Fibroblast of lung (primary cell): ENCODE data around the gene COPA. TPM values are rescaled to one million over a fixed set of nuclear protein-coding genes. Genes with fewer than 3 reads are reported as not detected.

ENCODE experiments used
- DNase-seq, 2 donors: peaks; one replicate each; pipeline versions ENCODE4 v3.0.0 to v3.0.0-alpha.2; 2010; ENCODE audit warnings: low read depth in 2 of 2
- H2AFZ ChIP-seq: 2 replicates; pipeline ENCODE4 v1.5.1; 2012; ENCODE audit warnings: low read length, control low read depth, inconsistent platforms
- H3K27ac ChIP-seq: 2 replicates; pipeline ENCODE4 v1.5.1; 2011; ENCODE audit warnings: low read length, control low read depth; ENCODE audit not compliant: insufficient read depth
- H3K27me3 ChIP-seq: 2 replicates; pipeline ENCODE4 v1.5.1; 2011; ENCODE audit warnings: mild to moderate bottlenecking, low read length; ENCODE audit not compliant: control insufficient read depth, insufficient read depth
- H3K36me3 ChIP-seq: 2 replicates; pipeline ENCODE4 v1.5.1; 2011; ENCODE audit warnings: low read length; ENCODE audit not compliant: control insufficient read depth, insufficient read depth
- H3K4me1 ChIP-seq: 2 replicates; pipeline ENCODE4 v1.5.1; 2011; ENCODE audit warnings: low read length; ENCODE audit not compliant: control insufficient read depth, insufficient read depth; ENCODE audit errors: extremely low read depth
- H3K4me2 ChIP-seq: 2 replicates; pipeline ENCODE4 v1.5.1; 2011; ENCODE audit warnings: low read length, control low read depth; ENCODE audit not compliant: insufficient read depth; ENCODE audit errors: extremely low read depth
- H3K4me3 ChIP-seq, 4 experiments: fragments of 200-600 bp in 1 of 4; sonication (generic) in 1 of 4; replicated peaks in 1 of 4; 2 replicates each; pipeline ENCODE4 v1.5.1; 2011 to 2016; ENCODE audit warnings: low read length in 4 of 4, low read depth in 3 of 4, mild to moderate bottlenecking in 3 of 4, control low read depth in 2 of 4, inconsistent platforms in 1 of 4, mixed read lengths in 1 of 4; ENCODE audit not compliant: insufficient read depth in 1 of 4; ENCODE audit errors: control extremely low read depth in 1 of 4
- H3K79me2 ChIP-seq: 2 replicates; pipeline ENCODE4 v1.5.1; 2012; ENCODE audit warnings: mild to moderate bottlenecking, low read length, inconsistent platforms; ENCODE audit not compliant: control insufficient read depth, insufficient read depth
- H3K9ac ChIP-seq: 2 replicates; pipeline ENCODE4 v1.5.1; 2011; ENCODE audit warnings: mild to moderate bottlenecking, low read length, control low read depth; ENCODE audit not compliant: insufficient read depth
- H3K9me3 ChIP-seq: 2 replicates; pipeline ENCODE4 v1.5.1; 2012; ENCODE audit warnings: low read depth, low read length; ENCODE audit not compliant: control insufficient read depth, insufficient read depth
- H4K20me1 ChIP-seq: 2 replicates; pipeline ENCODE4 v1.5.1; 2011; ENCODE audit warnings: low read length; ENCODE audit not compliant: control insufficient read depth, insufficient read depth; ENCODE audit errors: extremely low read depth
- EZH2 ChIP-seq: IDR thresholded peaks from 2 replicates; pipeline ENCODE4 v1.5.1; 2012; ENCODE audit warnings: low read length, control low read depth, mild to moderate bottlenecking; ENCODE audit errors: missing control alignments
- polyA plus RNA-seq, 2 donors: library from polyadenylated mRNA; depleted of rRNA in 1 of 2; stranded (reverse) in 1 of 2; unstranded in 1 of 2; fragments of >200 nt; gene quantifications; 2 replicates each; pipeline ENCODE4 v1.2.1, GENCODE V29; 2011 to 2012; ENCODE audit warnings: missing spikeins in 1 of 2
- total RNA-seq: library from RNA; depleted of rRNA; stranded (reverse); fragments of >200 nt; gene quantifications from 2 replicates; pipeline ENCODE4 v1.2.1, GENCODE V29; 2014
- TF ChIP-seq, protein P1 (sequence below), 2 donors: IDR thresholded peaks in 1 of 2; conservative IDR thresholded peaks in 1 of 2; 1 replicate in 1 of 2; 2 replicates in 1 of 2; pipeline ENCODE4 v1.5.1; 2011 to 2012; ENCODE audit warnings: low read length in 2 of 2, control low read depth in 1 of 2, inconsistent platforms in 1 of 2, low read depth in 1 of 2, mild to moderate bottlenecking in 1 of 2

Gene COPA
- total and polyA plus RNA-seq, 2 donors (not counting 1 experiment from before 2014, with no cell fraction given), result 276 to 316 TPM

DNA sequence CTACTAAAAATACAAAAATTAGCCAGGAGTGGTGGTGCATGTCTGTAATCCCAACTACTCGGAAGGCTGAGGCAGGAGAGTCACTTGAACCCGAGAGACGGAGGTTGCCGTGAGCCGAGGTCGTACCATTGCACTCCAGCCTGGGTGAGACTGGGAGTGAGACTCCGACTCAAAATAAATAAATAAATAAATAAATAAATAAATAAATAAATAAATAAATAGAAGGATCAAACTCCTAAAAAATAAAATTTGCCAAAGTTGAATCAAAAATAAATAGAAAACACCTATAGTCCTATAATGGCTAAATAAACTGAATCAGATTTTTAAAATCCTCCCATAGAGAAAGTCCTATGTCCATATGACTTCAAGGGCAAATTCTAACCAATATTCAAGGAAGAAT lies 42.9 kb downstream of the COPA start:
- no peaks in the 10 kb centered on the region for H3K79me2 ChIP-seq
- TF ChIP-seq EZH2, result no peak
- TF ChIP-seq, protein P1, sequence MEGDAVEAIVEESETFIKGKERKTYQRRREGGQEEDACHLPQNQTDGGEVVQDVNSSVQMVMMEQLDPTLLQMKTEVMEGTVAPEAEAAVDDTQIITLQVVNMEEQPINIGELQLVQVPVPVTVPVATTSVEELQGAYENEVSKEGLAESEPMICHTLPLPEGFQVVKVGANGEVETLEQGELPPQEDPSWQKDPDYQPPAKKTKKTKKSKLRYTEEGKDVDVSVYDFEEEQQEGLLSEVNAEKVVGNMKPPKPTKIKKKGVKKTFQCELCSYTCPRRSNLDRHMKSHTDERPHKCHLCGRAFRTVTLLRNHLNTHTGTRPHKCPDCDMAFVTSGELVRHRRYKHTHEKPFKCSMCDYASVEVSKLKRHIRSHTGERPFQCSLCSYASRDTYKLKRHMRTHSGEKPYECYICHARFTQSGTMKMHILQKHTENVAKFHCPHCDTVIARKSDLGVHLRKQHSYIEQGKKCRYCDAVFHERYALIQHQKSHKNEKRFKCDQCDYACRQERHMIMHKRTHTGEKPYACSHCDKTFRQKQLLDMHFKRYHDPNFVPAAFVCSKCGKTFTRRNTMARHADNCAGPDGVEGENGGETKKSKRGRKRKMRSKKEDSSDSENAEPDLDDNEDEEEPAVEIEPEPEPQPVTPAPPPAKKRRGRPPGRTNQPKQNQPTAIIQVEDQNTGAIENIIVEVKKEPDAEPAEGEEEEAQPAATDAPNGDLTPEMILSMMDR (conservative IDR thresholded peaks at IDR 0.05 in 1 of 2, IDR thresholded peaks at IDR 0.05 in 1 of 2; ENCODE audit: low read depth in 1 of 2, low read length in 2 of 2), result no peak

DNA sequence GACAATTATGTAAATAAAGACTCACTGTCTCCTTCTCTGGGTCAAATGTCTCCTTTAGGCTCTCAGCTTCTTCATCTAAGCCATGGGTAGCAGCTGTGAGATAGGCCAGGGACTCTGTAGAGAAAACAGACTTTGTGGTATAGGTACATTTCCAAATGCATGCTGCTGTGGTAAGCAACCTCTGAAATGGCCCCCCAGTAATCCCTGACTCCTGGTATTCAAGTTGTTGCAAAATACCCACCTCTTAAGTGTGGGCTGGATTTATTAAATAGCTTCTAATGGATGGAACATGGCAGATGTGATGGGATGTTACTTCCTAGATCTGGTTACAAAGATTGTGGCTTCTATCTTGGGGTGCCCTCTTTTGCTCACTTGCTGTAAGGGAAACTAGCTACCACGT lies 47.0 kb downstream of the COPA start:
- H3K4me2 ChIP-seq, result no peak overlapping the region
- H4K20me1 ChIP-seq, result no peaks in the 10 kb centered on the region
- H3K27ac ChIP-seq, result no peak overlapping the region
- no peaks in the 10 kb centered on the region for H3K9me3 ChIP-seq
- H3K4me1 ChIP-seq, result no peaks in the 10 kb centered on the region
- TF ChIP-seq, protein P1 (conservative IDR thresholded peaks at IDR 0.05 in 1 of 2, IDR thresholded peaks at IDR 0.05 in 1 of 2; ENCODE audit: low read depth in 1 of 2, low read length in 2 of 2), result no peak
- no peak for TF ChIP-seq EZH2
- no peak for DNase-seq
- peaks cover 40% of the 10 kb centered on the region for H3K36me3 ChIP-seq
- H2AFZ ChIP-seq, result no peak overlapping the region
- no peaks in the 10 kb centered on the region for H3K27me3 ChIP-seq
- H3K9ac ChIP-seq, result no peak overlapping the region
- H3K4me3 ChIP-seq, result no peak overlapping the region
- H3K79me2 ChIP-seq, result no peaks in the 10 kb centered on the region

More for the DNA sequence above, 42.9 kb downstream of the COPA start:
- Histone ChIP-seq H3K36me3 (peaks cover 28% of the 10 kb centered on the region), H3K9ac (no peak overlapping the region), H3K9me3 (no peaks in the 10 kb centered on the region), H3K27me3 (no peaks in the 10 kb centered on the region), H4K20me1 (no peaks in the 10 kb centered on the region), H3K4me3 (no peak overlapping the region), H3K4me2 (no peak overlapping the region), H3K27ac (no peak overlapping the region), H3K4me1 (no peaks in the 10 kb centered on the region), H2AFZ (no peak overlapping the region)
- DNase-seq, result no peak

- Histone ChIP-seq H3K36me3 (peaks cover 42% of the 10 kb centered on the region), H3K9ac (no peak overlapping the region), H3K27me3 (no peaks in the 10 kb centered on the region), H4K20me1 (no peaks in the 10 kb centered on the region), H3K4me3 (no peak overlapping the region), H2AFZ (no peak overlapping the region), H3K27ac (no peak overlapping the region), H3K9me3 (no peaks in the 10 kb centered on the region), H3K4me2 (no peak overlapping the region), H3K79me2 (no peaks in the 10 kb centered on the region), H3K4me1 (no peaks in the 10 kb centered on the region)
- TF ChIP-seq, protein P1 (conservative IDR thresholded peaks at IDR 0.05 in 1 of 2, IDR thresholded peaks at IDR 0.05 in 1 of 2; ENCODE audit: low read depth in 1 of 2, low read length in 2 of 2), result no peak
- no peak for TF ChIP-seq EZH2
- no peak for DNase-seq
Measured at GRCh38 chr1:160293020-160293968, 49.8 kb downstream of the COPA start.
